Astrocyte (in vitro differentiated cells and primary cell): ENCODE data around the gene DTD2.

Experiments
- CTCF ChIP-seq: IDR thresholded peaks from 2 replicates; pipeline ENCODE4 v1.5.1; 2011; ENCODE audit warnings: low read depth, mild to moderate bottlenecking, inconsistent platforms, low read length, moderate library complexity; ENCODE audit not compliant: insufficient read depth
- EZH2 ChIP-seq: IDR thresholded peaks from 2 replicates; pipeline ENCODE4 v1.6.1; 2012; ENCODE audit warnings: mild to moderate bottlenecking, low read length, inconsistent platforms; ENCODE audit not compliant: insufficient read depth

GRCh38 chr14:31429791-31430190 lies 27.5 kb downstream of the DTD2 start:
- TF ChIP-seq EZH2: no peak
- TF ChIP-seq CTCF: no peak
